ENCODE measurements around the gene EEF1A2.

Gene EEF1A2

GRCh38 chr20:63493563-63494020 lies 5.3 kb downstream of the EEF1A2 start:
- TF ChIP-seq EZH2 (IDR thresholded peaks at IDR 0.05; ENCODE audit: borderline replicate concordance, low read depth, low read length, severe bottlenecking) (no peak), CTCF (IDR thresholded peaks at IDR 0.05; ENCODE audit: borderline replicate concordance, extremely low read depth, low read length, poor library complexity, severe bottlenecking) (no peak)

GRCh38 chr20:63492982-63493381 lies 5.9 kb downstream of the EEF1A2 start:
- no peak overlapping the region for H2AFZ ChIP-seq (ENCODE audit: low read depth, low read length)
- no peaks in the 10 kb centered on the region for H3K9me3 ChIP-seq (ENCODE audit: insufficient read depth, low read length, severe bottlenecking)
- DNase-seq (no peak), ATAC-seq (ENCODE audit: insufficient read depth, low read depth) (no peak)
- H3K4me3 ChIP-seq (ENCODE audit: low read depth in 1 of 2, low read length in 2 of 2), result no peak overlapping the region
- no peaks in the 10 kb centered on the region for H3K36me3 ChIP-seq (ENCODE audit: insufficient read depth, low read length)
- no peak overlapping the region for H3K4me2 ChIP-seq (ENCODE audit: insufficient read depth, low read length)
- TF ChIP-seq EZH2 (IDR thresholded peaks at IDR 0.05; ENCODE audit: borderline replicate concordance, low read depth, low read length, severe bottlenecking) (no peak), CTCF (IDR thresholded peaks at IDR 0.05; ENCODE audit: borderline replicate concordance, extremely low read depth, low read length, poor library complexity, severe bottlenecking) (no peak)
- no peaks in the 10 kb centered on the region for H3K79me2 ChIP-seq (ENCODE audit: insufficient read depth, low read length)
- H3K27ac ChIP-seq (ENCODE audit: low read length), result no peak overlapping the region
- no peak overlapping the region for H3K9ac ChIP-seq (ENCODE audit: low read depth, low read length)
- peaks cover 9% of the 10 kb centered on the region for H3K4me1 ChIP-seq (ENCODE audit: insufficient read depth, low read length)
- peaks cover 8% of the 10 kb centered on the region; the same call in 1 of the 2 replicates for H4K20me1 ChIP-seq (ENCODE audit: insufficient read depth, low read length)
- H3K27me3 ChIP-seq (ENCODE audit: insufficient read depth, low read length, poor library complexity), result no peaks in the 10 kb centered on the region

More at GRCh38 chr20:63493563-63494020, 5.3 kb downstream of the EEF1A2 start:
- Histone ChIP-seq H3K9ac (ENCODE audit: low read depth, low read length) (no peak overlapping the region), H3K4me3 (ENCODE audit: low read depth in 1 of 2, low read length in 2 of 2) (no peak overlapping the region), H2AFZ (ENCODE audit: low read depth, low read length) (no peak overlapping the region), H3K4me2 (ENCODE audit: insufficient read depth, low read length) (no peak overlapping the region), H3K79me2 (ENCODE audit: insufficient read depth, low read length) (no peaks in the 10 kb centered on the region), H4K20me1 (ENCODE audit: insufficient read depth, low read length) (peaks cover 8% of the 10 kb centered on the region; the same call in 1 of the 2 replicates), H3K27ac (ENCODE audit: low read length) (no peak overlapping the region), H3K9me3 (ENCODE audit: insufficient read depth, low read length, severe bottlenecking) (no peaks in the 10 kb centered on the region), H3K4me1 (ENCODE audit: insufficient read depth, low read length) (peaks cover 9% of the 10 kb centered on the region), H3K27me3 (ENCODE audit: insufficient read depth, low read length, poor library complexity) (no peaks in the 10 kb centered on the region), H3K36me3 (ENCODE audit: insufficient read depth, low read length) (no peaks in the 10 kb centered on the region)
- no peak for DNase-seq
- no peak for ATAC-seq (ENCODE audit: insufficient read depth, low read depth)

- no peak overlapping the region for H3K4me2 ChIP-seq (ENCODE audit: insufficient read depth, low read length)
- H2AFZ ChIP-seq (ENCODE audit: low read depth, low read length), result no peak overlapping the region
- H3K4me1 ChIP-seq (ENCODE audit: insufficient read depth, low read length), result peaks cover 9% of the 10 kb centered on the region
- no peak overlapping the region for H3K9ac ChIP-seq (ENCODE audit: low read depth, low read length)
- no peak overlapping the region for H3K27ac ChIP-seq (ENCODE audit: low read length)
- H3K79me2 ChIP-seq (ENCODE audit: insufficient read depth, low read length), result no peaks in the 10 kb centered on the region
- no peaks in the 10 kb centered on the region for H3K27me3 ChIP-seq (ENCODE audit: insufficient read depth, low read length, poor library complexity)
- DNase-seq (no peak), ATAC-seq (ENCODE audit: insufficient read depth, low read depth) (no peak)
- TF ChIP-seq EZH2 (IDR thresholded peaks at IDR 0.05; ENCODE audit: borderline replicate concordance, low read depth, low read length, severe bottlenecking), result no peak
- no peak for TF ChIP-seq CTCF (IDR thresholded peaks at IDR 0.05; ENCODE audit: borderline replicate concordance, extremely low read depth, low read length, poor library complexity, severe bottlenecking)
- H4K20me1 ChIP-seq (ENCODE audit: insufficient read depth, low read length), result peaks cover 8% of the 10 kb centered on the region; the same call in 1 of the 2 replicates
- no peak overlapping the region for H3K4me3 ChIP-seq (ENCODE audit: low read depth in 1 of 2, low read length in 2 of 2)
- no peaks in the 10 kb centered on the region for H3K36me3 ChIP-seq (ENCODE audit: insufficient read depth, low read length)
- no peaks in the 10 kb centered on the region for H3K9me3 ChIP-seq (ENCODE audit: insufficient read depth, low read length, severe bottlenecking)
These were observed 6.4 kb downstream of the EEF1A2 start for GRCh38 chr20:63492518-63492917.

All from DND-41 (cell line).